ENCODE results near the gene ATP6V0B. TPM values are rescaled to one million over a fixed set of nuclear protein-coding genes. Genes with fewer than 3 reads are reported as not detected.
A peak's percentile ranks its signal among the peaks of the same experiment; 100 is the strongest.

Gene ATP6V0B
- total and polyA plus RNA-seq, 2 of the 8 experiments (the other 6 are each of a cell fraction or from before 2014, with no cell fraction given) = 105 to 308 TPM

DNA sequence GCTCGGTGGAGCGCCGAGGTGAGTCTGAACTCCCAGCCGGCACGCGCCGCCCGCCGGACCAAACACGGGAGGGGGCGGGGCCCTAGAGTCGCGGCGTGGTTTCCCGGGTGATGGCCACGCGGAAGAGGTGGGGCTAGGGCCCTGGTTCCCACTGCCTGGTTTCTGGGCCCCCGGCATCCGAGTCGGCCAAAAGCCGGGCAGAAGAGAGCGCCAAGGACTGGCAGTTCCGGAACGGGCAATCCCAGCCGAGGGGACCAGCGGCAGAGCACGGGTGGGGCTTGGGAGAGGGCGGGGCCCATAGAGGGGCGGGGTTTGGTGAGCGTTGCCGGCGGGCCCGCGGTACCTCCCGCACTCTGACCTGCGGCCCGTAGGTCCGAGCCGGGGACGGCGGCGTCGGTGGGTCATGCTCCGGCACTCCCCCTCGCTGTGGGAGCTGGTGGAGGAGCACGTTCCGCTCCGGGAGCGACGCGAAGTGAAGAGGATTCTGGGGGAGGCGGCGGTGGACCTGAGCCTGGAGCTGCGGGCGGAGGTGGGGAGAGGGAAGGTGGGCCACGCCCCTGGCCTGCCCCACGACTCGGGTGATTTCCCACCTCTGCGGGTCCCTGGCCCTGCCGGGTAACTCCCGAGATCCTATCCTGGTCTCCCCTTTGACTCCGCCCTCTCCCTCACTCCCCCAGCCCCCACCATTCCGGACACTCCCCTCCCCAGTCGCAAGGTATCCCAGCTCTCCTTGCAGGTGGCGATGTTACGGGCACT, 16.9 kb downstream of the ATP6V0B start, which contains the start of gene CCDC24:
Gene CCDC24, plus strand, starts transcription at position 124 of the 756 bp plus-strand sequence. Its CDS starts 280 bp downstream, at position 404.
- Histone ChIP-seq H3K9ac (replicated peaks in 1 of 4; ENCODE audit: extremely low read depth in 1 of 4, low read depth in 3 of 4, low read length in 3 of 4) (peak within 1 kb of the TSS; percentile 14 to 54 (median 33); a peak in 5 of 7 replicates), H3K27me3 (replicated peaks in 1 of 4; ENCODE audit: control insufficient read depth in 3 of 4, extremely low read depth in 1 of 4, insufficient read depth in 3 of 4, low read length in 3 of 4) (no peaks in the 10 kb centered on the region), H3K27ac (ENCODE audit: low read depth, low read length) (no peak within 1 kb of the TSS), H2AK5ac (ENCODE audit: low read depth, low read length) (0 out of 2 replicates have a peak within 1 kb of the TSS, but pooled peaks have one; percentile 53), H4K8ac (ENCODE audit: extremely low read depth, insufficient read depth, low read length) (peak within 1 kb of the TSS; percentile 79), H4K5ac (ENCODE audit: insufficient read length, low read depth, low read length) (peak within 1 kb of the TSS; percentile 85), H3K4ac (replicated peaks; ENCODE audit: insufficient read length, low read depth, low read length) (peak within 1 kb of the TSS; percentile 64), H3K79me1 (ENCODE audit: low read depth, low read length) (no peaks in the 10 kb centered on the region), H2BK12ac (ENCODE audit: low read depth, low read length) (peak within 1 kb of the TSS; percentile 9; the same call in 1 of the 2 replicates), H3K36me3 (ENCODE audit: control insufficient read depth in 2 of 4, insufficient read depth in 4 of 4, low read length in 3 of 4) (peaks cover 0 to 2% (median 0%) of the 10 kb centered on the region in 4 experiments; a peak in 1 of 8 replicates), H3K4me1 (replicated peaks in 1 of 4; ENCODE audit: control insufficient read depth in 3 of 4, insufficient read depth in 4 of 4, low read length in 3 of 4) (peaks cover 0 to 5% (median 4%) of the 10 kb centered on the region in 4 experiments; a peak in 5 of 7 replicates), H2BK5ac (ENCODE audit: low read depth, low read length) (peak within 1 kb of the TSS; percentile 88; the same call in 1 of the 2 replicates), H3K23me2 (ENCODE audit: low read depth, low read length) (peaks cover 12% of the 10 kb centered on the region; the same call in 1 of the 2 replicates), H2AFZ (ENCODE audit: low read length) (no peak within 1 kb of the TSS), H3K4me3 (ENCODE audit: extremely low read depth in 1 of 4, insufficient read depth in 2 of 4, low read depth in 3 of 4, low read length in 4 of 4) (peak within 1 kb of the TSS; percentile 48 to 72 (median 64)), H3K79me2 (ENCODE audit: control insufficient read depth in 1 of 2, insufficient read depth in 2 of 2, low read length in 2 of 2) (no peaks in the 10 kb centered on the region), H3K18ac (ENCODE audit: extremely low read depth, low read length) (peak within 1 kb of the TSS; percentile 87), H4K20me1 (replicated peaks in 1 of 2; ENCODE audit: control insufficient read depth in 1 of 2, insufficient read depth in 2 of 2, low read length in 2 of 2) (peaks cover 2% of the 10 kb centered on the region in 2 experiments), H2BK15ac (ENCODE audit: low read length) (no peak within 1 kb of the TSS), H3K14ac (ENCODE audit: insufficient read length) (no peak within 1 kb of the TSS), H3K9me3 (ENCODE audit: insufficient read depth in 2 of 2, low read depth in 1 of 2, low read length in 1 of 2) (no peaks in the 10 kb centered on the region), H4K91ac (replicated peaks; ENCODE audit: insufficient read length, low read length) (peak within 1 kb of the TSS; percentile 87), H2BK120ac (replicated peaks; ENCODE audit: low read depth, low read length) (no peak within 1 kb of the TSS), H3K4me2 (ENCODE audit: insufficient read depth in 1 of 2, low read depth in 2 of 2, low read length in 2 of 2) (peak within 1 kb of the TSS; percentile 92 to 96), H3K56ac (replicated peaks; ENCODE audit: insufficient read length, low read depth, low read length) (peak within 1 kb of the TSS; percentile 81), H2BK20ac (ENCODE audit: low read length) (no peak within 1 kb of the TSS), H3K23ac (ENCODE audit: insufficient read length) (no peak within 1 kb of the TSS)
- POLR2A ChIA-PET (ENCODE audit: partially characterized antibody) = interaction anchor here (0.6 to 13.6 kb wide), 17 partner anchors 9 to 815 kb away, joined by 3 to 189 read pairs (median 4); partner anchors contain the start of genes ATP6V0B, B4GALT2, DPH2 and IPO13
- FAIRE-seq (no peak), DNase-seq (ENCODE audit: low read depth in 1 of 2, low spot score in 2 of 2) (peak in 1 of 2 experiments; percentile 92)
- 3% methylated on average over 26 of the region's 66 CpGs; no CpG with 5 or more reads in 1 of the 2 experiments for WGBS, 2 experiments (ENCODE audit: extremely low coverage in 1 of 2, insufficient coverage in 1 of 2, insufficient read length in 1 of 2, insufficient replicate concordance in 2 of 2, low coverage in 1 of 2, low lambda C conversion rate in 2 of 2, missing lambda C conversion rate in 1 of 2)
- CTCF ChIA-PET (ENCODE audit: partially characterized antibody) = interaction anchor here (0.6 to 21.8 kb wide), 13 partner anchors 11 to 228 kb away, joined by 3 to 478 read pairs (median 5); partner anchors contain the start of genes ATP6V0B and SLC6A9
- no peak for TF ChIP-seq CBX5 (IDR thresholded peaks at IDR 0.05; ENCODE audit: low read depth, low read length)
- TF ChIP-seq SP1 (IDR thresholded peaks at IDR 0.05; ENCODE audit: low read depth, low read length) = 0 out of 2 replicates have a peak, but pooled peaks have one; percentile 4
- TF ChIP-seq NANOG (IDR thresholded peaks at IDR 0.05; ENCODE audit: insufficient read depth, low read depth, low read length, poor library complexity, severe bottlenecking) = no peak
- TF ChIP-seq RBBP5 (IDR thresholded peaks at IDR 0.05; ENCODE audit: borderline replicate concordance, low read depth, low read length) = no peak
- TF ChIP-seq EP300 (IDR thresholded peaks at IDR 0.05; ENCODE audit: borderline replicate concordance in 1 of 2, low read depth in 2 of 2, low read length in 2 of 2) = no peak; a peak in 1 of 3 replicates
- TF ChIP-seq SUZ12 (IDR thresholded peaks at IDR 0.05; ENCODE audit: low read length) = no peak
- TF ChIP-seq SAP30 (IDR thresholded peaks at IDR 0.05; ENCODE audit: insufficient read depth, insufficient replicate concordance, low read length) = no peak
- no peak for TF ChIP-seq RAD21 (IDR thresholded peaks at IDR 0.05 in 1 of 2, conservative IDR thresholded peaks at IDR 0.05 in 1 of 2; ENCODE audit: low read depth in 2 of 2, low read length in 2 of 2)
- TF ChIP-seq HDAC2 (IDR thresholded peaks at IDR 0.05; ENCODE audit: borderline replicate concordance in 1 of 2, low read depth in 2 of 2, low read length in 2 of 2) = peak; percentile 3 to 16; a peak in 1 of 4 replicates
